Measurements from ENCODE around the gene TATDN3.
A peak's percentile ranks its signal among the peaks of the same experiment; 100 is the strongest.
"Not testable (repeated sequence)": the region's sequence is repeated elsewhere in the genome, so short reads cannot be mapped to it uniquely, and the experiment has no call there.

The TATDN3 gene

DNA sequence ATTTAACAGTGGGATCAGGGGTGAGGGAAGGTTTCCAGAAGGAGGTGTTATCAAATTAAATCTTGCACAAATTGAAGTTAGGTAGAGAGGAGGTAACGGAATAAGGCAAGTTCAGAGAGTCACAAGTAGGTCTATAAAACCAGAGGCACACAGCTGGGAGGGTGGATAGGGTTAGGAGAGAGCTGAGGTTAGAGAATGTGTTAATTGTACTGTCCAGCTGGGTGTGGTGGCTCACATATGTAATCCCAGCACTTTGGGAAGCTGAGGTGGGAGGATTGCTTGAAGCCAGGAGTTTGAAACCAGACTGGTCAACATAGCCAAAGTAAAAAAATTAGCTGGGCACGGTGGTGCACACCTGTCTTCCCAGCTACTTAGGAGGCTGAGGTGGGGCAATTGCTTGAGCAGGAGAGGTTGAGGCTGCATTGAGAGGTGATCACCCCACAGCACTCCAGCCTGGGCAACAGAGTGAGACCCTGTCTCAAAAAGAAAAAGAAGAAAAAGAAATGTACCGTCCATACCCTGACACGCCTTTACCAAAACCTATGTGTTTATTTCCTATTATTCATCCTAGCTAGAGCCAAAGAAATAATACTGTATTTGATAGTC lies 35.6 kb downstream of the TATDN3 start:
- DNase-seq (ENCODE audit: extremely low read depth in 1 of 2, low read depth in 1 of 2): no peak

- no peak for DNase-seq (ENCODE audit: extremely low read depth in 1 of 2, low read depth in 1 of 2)
Measured at GRCh38 chr1:212827831-212828278, 36.2 kb downstream of the TATDN3 start.

GRCh38 chr1:212828395-212828794 lies 36.7 kb downstream of the TATDN3 start:
- DNase-seq (ENCODE audit: extremely low read depth in 1 of 2, low read depth in 1 of 2): no peak

DNA sequence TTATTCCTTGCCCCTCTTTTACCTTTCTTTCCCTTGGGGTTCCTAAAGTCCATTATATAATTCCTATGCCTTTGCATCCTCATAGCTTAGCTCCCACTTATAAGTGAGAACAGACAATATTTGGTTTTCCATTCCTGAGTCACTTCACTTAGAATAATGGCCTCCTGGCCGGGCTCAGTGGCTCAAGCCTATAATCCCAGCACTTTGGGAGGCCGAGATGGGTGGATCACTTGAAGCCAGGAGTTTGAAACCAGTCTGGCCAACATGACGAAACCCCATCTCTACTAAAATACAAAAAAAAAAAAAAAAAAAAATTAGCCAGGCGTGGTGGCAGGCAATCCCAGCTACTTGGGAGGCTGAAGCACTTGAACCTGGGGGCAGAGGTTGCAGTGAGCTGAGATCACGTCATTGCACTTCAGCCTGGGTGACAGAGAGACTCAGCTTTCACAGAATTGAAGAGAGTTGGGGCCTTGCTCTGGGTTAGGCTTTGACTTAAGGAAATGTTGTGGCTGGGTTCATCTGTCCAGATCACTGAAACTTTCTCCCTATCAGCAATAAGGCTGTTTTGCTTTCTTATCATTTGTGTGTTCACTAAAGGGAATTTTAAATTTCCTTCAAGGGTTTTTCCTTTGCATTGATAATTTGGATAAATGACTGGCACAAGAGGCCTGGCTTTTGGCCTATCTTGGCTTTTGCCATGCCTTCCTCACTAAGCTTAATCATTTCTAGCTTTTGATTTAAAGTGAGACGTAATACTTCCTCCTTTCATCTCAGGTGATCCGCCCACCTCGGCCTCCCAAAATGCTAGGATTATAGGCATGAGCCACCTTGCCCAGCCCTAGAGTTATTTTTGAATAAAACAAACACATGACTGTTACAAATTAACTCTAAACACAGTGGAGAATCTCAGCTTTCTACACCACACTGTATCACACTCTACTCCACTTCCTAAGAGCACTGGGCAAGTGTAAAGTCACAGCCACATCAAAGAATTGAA lies 41.8 kb downstream of the TATDN3 start:
- DNase-seq (ENCODE audit: extremely low read depth in 1 of 2, low read depth in 1 of 2): not testable (repeated sequence)

DNA sequence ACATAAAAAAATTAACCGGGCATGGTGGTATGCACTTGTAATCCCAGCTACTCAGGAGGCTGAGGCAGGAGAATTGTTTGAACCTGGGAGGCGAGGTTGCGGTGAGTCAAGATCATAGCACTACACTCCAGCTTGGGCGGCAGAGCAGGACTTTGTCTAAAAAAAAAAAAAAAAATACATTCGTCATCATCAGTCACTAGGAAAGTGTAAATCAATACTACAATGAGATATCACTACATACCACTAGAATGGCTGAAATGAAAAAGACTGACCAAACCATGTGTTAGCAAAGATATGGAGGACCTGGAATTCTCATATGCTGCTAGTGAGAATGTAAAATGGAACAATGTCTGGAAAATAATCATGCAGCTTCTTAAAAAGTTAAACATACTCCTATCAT lies 46.5 kb downstream of the TATDN3 start:
- no peak for DNase-seq (ENCODE audit: extremely low read depth in 1 of 2, low read depth in 1 of 2)

GRCh38 chr1:212844521-212844920 lies 52.8 kb downstream of the TATDN3 start:
- DNase-seq (ENCODE audit: extremely low read depth in 1 of 2, low read depth in 1 of 2): not testable (repeated sequence)

GRCh38 chr1:212847549-212847948 lies 55.9 kb downstream of the TATDN3 start, which contains the start of gene SPATA45:
TSS of gene SPATA45 (minus strand) at chr1:212847649. CDS start at chr1:212836149, 11,500 bp downstream.
- DNase-seq (ENCODE audit: extremely low read depth in 1 of 2, low read depth in 1 of 2): no peak

GRCh38 chr1:212852105-212852688 lies 60.5 kb downstream of the TATDN3 start:
- DNase-seq (ENCODE audit: extremely low read depth in 1 of 2, low read depth in 1 of 2): no peak

DNA sequence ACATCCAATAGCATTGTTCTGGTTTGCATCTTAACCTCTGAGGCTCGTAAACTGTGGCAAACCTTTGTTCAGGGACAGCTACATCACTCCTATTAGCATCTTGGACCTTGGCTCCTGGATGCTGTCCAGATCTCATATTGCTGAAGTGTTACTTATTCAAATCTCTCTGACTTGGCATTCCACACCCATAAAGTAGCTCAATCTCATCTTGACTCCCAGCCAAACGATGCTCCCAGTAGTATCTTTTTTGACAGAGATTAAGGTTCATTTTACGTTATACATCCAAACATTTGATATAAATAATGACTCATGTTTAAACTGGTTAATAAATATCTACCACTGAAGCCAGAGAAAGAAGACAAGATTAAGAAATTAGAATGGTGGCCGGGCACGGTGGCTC lies 62.0 kb downstream of the TATDN3 start:
- DNase-seq (ENCODE audit: extremely low read depth in 1 of 2, low read depth in 1 of 2): no peak

DNA sequence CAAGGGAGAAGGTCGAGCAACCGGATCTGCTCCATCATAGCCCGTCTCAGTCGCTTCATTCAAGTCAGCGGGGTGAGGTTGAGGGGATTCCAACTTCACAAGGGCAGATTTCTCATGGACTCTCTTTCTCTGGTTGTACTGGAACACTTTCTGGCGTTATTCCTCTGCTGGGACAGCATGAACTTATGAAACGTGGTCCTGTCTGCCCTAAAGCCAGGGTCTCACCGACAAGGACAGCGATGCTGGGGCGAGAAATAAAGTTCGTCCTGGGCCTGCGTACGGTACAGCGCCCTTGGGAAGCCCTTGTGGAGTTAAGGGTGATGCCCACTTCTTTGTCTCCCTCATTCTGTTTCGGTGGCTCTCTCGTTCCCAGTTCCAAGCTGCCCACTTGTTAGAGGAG lies 65.1 kb downstream of the TATDN3 start:
- no peak for DNase-seq (ENCODE audit: extremely low read depth in 1 of 2, low read depth in 1 of 2)

- DNase-seq (ENCODE audit: extremely low read depth in 1 of 2, low read depth in 1 of 2): peak; percentile 76
Measured at GRCh38 chr1:212857992-212858460, 66.3 kb downstream of the TATDN3 start, which contains the start of gene FLVCR1. TSS of gene FLVCR1 (plus strand) at chr1:212858275. CDS start at chr1:212858453, 178 bp downstream.

GRCh38 chr1:212858461-212859265 lies 67.0 kb downstream of the TATDN3 start:
- no peak for DNase-seq (ENCODE audit: extremely low read depth in 1 of 2, low read depth in 1 of 2)

DNA sequence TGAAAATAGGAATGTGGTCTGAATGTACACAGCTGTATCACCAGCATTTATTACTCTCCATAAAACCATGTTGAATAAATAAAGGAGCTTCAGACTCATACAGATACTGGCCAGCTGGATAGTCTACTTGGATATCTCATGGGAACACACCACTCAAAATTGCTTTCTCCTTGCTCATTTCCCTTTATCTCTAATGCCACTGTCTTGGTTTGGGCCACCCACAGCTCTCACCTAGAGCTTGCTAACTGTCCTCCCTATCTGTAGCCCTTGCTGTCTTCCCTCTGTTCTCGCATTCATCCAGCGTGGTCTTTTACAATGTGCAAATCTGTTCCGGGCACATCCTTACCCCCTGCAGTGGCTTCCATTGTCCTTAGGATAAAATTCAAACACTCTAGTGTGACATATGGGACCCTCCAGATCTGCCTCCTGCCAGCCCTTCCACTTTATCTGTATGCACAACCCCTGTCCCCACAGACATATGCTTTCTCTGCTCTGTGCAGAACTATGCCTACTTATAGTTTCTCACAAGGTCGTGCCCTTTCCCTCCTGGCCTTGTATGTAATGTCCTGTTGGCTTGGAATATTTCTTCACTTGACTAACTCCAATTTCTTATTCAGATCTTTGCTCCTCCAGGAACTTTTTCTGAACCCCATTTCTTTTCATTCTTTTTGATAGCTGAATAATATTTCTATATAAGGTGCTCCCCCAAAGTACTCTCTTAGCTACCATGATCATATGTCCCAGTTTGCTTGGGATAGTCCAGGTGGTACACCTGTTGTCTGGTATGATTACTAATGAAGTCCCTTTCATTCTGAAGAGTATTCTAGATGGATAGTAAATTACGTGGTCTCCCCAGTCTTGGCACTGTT lies 69.3 kb downstream of the TATDN3 start:
- no peak for DNase-seq (ENCODE audit: extremely low read depth in 1 of 2, low read depth in 1 of 2)

DNA sequence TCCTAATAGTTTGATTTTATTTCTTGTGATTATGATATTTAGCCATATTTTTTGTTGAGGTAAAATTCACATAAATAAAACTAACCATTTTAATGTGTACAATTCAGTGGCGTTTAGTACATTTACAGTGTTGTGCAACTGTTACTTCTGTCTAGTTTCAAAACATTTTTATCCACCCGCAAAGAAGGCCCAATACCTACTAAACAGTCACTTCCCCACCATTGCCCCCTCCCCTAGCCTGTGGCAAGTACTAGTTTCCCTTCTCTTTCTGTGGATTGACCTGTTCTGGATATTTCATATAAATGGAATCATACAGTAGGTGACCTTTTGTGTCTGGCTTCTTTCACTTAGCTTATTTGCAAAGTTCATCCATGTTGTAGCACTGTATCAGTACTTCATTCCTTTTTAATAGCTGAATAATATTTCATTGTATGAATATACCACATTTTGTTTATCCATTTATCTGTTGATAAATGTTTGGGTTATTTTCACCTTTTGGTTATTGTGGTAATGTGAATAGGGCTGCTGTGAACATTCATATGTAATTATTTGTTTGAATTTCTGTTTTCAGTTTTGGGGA lies 70.5 kb downstream of the TATDN3 start:
- no peak for DNase-seq (ENCODE audit: extremely low read depth in 1 of 2, low read depth in 1 of 2)

- DNase-seq (ENCODE audit: extremely low read depth in 1 of 2, low read depth in 1 of 2): not testable (repeated sequence)
Measured at GRCh38 chr1:212863345-212863744, 71.7 kb downstream of the TATDN3 start.

DNA sequence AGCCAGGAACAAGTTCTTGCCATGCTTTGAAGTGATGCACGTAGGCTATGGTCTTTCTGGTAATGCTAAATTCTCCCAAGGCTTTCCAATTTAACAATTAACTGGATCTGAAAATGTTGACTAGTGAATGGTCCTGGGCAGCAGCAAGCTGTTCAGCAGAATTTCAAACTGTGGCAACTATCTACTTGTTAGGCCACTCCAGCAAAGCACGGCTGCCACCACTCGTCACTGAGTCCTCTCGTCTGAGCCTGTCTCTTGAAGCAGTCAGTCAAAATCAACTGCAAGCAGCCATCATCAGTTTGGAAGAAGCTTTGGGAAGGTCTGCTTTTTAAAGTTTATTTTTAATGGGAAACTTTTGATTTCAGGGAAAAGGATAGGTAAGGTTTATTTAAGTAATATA lies 72.5 kb downstream of the TATDN3 start:
- DNase-seq (ENCODE audit: extremely low read depth in 1 of 2, low read depth in 1 of 2): no peak
